ENCODE measurements around the gene FOSL2.

DNA sequence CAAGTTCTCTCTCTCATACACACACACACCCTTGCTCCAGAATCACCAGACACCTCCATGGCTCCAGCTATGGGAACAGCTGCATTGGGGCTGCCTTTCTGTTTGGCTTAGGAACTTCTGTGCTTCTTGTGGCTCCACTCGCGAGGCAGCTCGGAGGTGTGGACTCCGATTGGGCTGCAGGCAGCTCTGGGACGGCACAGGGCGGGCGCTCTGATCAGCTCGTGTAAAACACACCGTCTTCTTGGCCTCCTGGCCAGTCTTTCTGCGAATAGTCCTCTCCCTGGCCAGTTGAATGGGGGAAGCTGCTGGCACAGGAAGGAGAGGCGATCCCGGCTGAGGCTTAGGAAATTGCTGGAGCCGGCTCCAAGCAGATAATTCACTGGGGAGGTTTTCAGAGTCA, 22.4 kb downstream of the FOSL2 start:
- TF ChIP-seq HDAC2 (IDR thresholded peaks at IDR 0.05) (no peak), SIN3A (IDR thresholded peaks at IDR 0.05; ENCODE audit: low read depth, low read length) (no peak)
- TF ChIP-seq, protein P1, sequence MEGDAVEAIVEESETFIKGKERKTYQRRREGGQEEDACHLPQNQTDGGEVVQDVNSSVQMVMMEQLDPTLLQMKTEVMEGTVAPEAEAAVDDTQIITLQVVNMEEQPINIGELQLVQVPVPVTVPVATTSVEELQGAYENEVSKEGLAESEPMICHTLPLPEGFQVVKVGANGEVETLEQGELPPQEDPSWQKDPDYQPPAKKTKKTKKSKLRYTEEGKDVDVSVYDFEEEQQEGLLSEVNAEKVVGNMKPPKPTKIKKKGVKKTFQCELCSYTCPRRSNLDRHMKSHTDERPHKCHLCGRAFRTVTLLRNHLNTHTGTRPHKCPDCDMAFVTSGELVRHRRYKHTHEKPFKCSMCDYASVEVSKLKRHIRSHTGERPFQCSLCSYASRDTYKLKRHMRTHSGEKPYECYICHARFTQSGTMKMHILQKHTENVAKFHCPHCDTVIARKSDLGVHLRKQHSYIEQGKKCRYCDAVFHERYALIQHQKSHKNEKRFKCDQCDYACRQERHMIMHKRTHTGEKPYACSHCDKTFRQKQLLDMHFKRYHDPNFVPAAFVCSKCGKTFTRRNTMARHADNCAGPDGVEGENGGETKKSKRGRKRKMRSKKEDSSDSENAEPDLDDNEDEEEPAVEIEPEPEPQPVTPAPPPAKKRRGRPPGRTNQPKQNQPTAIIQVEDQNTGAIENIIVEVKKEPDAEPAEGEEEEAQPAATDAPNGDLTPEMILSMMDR (IDR thresholded peaks at IDR 0.05 in 2 of 3, conservative IDR thresholded peaks at IDR 0.05 in 1 of 3; ENCODE audit: control insufficient read depth in 2 of 3, extremely low read depth in 1 of 3, insufficient read depth in 1 of 3, low read depth in 3 of 3, low read length in 3 of 3), result no peak

All from GM12878 (cell line).